HG03575 (cell line): ENCODE results near the gene HOXC11.

Experiments used
- ATAC-seq: cut with Tn5 transposase; IDR thresholded peaks from one replicate; pipeline ENCODE4 v1.9.1; 2021; ENCODE audit not compliant: unreplicated experiment, insufficient number of reproducible peaks, low FRiP score; ENCODE audit errors: extremely low read depth

HOXC11 gene

GRCh38 chr12:53991077-53991460 lies 18.1 kb downstream of the HOXC11 start:
- no peak for ATAC-seq

- no peak for ATAC-seq
Measured at GRCh38 chr12:53992377-53992889, 19.5 kb downstream of the HOXC11 start.

DNA sequence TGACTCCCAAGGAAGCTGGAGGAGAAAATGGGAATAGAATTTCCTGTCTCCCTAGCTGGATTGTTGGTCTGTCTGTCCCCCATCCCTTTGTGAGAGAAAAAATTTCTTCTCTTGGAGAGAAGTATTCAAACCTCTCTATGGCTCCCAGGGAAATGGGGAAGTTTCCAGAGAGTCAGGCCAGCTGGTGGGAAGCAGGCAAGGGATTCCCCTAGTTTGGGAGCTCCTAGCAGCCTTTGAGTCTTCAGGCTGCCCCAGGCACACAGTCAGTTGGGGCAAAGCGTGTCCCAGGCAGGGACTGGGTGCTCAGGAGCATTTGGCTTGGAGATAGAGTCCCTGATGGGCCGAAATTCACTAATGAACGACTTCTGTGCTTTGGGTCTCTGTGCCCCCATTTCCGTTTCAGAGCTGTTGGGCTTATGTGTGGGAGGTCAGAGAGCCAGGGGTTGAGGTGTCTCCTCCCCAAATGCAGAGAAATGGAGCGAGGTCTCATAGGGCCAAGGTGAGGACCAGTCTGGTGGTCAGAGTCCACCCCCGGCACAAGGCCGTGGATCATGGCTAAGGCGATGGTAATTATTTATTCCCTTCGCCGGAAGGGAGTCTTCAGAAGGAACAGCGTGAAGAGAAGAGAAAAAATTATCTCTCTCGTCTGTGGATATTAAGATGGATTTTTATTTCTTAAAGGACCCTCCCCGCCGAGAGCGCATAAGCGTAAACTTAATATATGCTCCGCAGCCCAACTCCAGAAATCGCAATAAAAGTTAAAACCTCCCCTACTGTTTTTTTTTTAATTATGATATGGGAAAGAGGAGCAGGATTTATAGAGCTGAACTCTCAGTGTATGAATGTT lies 20.5 kb downstream of the HOXC11 start:
- no peak for ATAC-seq

DNA sequence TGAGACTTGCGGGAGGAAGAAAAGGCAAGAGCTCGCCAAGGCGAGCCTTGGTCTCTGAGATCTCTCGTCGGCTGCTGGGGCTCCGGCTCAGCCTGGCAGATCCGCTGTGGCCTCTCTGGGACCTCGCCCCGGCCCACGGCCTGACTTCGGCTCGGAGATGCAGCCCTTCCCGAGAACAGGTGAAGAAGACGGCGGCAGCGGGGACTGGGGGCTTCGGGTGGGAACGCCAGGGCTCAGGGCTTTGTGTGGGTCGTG lies 21.0 kb downstream of the HOXC11 start:
- ATAC-seq = no peak

GRCh38 chr12:53994264-53995001 lies 21.5 kb downstream of the HOXC11 start:
- no peak for ATAC-seq

GRCh38 chr12:53995002-53995377 lies 22.1 kb downstream of the HOXC11 start:
- no peak for ATAC-seq

DNA sequence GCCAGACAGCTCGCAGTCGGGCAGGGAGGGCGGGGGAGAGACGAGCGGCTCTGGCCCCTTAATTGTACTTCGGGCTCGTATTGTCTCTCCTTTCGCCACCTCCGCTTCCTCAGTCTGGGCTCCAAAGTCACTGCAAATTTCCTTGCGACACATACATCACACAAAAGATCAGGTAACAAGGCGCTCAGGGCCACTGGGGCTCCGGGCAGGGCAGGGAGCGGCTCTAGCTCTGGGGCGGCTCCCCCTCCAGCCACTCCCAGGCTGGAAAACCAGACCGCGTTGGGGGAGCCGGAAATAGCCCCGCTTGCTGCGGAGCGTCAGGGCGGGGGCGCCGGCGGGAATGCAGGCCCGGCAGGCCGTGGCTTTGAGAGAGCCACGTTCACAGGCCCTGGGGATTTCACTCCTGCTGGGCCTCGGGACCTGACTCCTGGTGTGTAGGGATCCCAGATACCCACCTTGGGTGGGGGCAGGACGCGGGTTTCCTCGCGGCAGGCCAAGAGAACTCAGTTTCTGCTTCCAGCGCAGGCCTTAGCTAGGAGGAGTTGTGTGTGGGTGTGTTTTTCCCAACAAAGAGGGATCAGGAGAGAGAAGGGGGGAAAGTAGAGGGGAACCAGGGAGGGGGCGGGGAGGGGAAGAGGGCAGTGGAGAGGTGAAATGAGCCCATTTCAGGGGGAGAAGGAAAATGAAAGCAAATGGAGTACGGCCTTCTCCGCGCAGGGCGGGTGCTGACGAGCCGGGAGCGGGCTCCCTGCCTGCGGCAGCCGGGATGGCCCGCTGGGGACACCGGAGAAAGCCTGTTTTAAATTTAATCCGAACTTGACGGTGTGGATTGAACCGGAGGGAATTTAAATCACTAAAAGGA lies 22.7 kb downstream of the HOXC11 start:
- no peak for ATAC-seq

DNA sequence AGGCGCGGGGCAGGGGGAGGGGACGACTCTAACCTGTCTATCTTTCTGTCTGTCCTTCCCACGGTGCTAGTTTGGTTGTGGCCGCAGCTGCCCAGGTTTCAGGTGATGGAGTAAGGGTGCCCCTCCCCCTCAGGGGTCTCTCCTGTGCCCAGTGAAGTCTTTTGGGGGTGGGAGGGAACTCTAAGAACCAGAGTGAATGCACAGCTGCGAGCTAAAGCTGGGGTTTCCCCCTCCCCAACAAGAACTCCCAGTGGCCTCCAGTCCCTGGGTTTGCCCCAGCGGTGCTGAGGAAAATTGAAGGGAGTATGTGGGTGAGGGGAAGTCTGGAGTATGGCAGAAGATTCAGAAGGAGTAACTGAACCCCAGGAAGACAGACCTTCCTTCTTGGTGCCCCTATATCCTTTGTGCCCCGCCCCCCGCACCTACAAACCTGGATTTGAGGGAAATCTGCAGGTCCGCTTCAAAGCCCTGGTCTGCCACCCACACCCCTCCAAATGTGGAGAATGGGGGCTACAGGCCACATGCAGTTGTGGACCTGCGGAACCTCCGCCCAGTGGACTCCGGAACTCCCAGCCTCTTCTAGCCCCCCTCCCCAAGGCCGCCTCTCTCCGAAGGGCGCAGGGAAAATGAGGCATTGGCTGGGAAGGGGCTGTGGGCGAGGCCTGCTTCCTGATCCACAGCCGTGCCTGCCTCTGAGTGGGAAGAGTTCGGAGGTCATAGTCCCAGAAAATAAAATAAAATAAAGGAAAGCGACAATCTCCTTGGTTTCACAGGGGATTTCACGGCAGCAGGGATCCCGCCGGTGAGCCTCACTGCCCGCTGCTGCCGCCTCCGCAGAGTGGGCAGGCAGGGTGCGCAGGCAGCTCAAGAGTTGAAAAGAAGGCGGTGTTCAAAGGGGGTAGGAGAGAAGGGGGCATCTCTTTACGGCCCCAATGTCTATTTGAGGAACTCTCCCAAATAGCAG lies 23.6 kb downstream of the HOXC11 start:
- ATAC-seq = no peak

- no peak for ATAC-seq
Measured at GRCh38 chr12:53997204-53998109, 24.5 kb downstream of the HOXC11 start.

DNA sequence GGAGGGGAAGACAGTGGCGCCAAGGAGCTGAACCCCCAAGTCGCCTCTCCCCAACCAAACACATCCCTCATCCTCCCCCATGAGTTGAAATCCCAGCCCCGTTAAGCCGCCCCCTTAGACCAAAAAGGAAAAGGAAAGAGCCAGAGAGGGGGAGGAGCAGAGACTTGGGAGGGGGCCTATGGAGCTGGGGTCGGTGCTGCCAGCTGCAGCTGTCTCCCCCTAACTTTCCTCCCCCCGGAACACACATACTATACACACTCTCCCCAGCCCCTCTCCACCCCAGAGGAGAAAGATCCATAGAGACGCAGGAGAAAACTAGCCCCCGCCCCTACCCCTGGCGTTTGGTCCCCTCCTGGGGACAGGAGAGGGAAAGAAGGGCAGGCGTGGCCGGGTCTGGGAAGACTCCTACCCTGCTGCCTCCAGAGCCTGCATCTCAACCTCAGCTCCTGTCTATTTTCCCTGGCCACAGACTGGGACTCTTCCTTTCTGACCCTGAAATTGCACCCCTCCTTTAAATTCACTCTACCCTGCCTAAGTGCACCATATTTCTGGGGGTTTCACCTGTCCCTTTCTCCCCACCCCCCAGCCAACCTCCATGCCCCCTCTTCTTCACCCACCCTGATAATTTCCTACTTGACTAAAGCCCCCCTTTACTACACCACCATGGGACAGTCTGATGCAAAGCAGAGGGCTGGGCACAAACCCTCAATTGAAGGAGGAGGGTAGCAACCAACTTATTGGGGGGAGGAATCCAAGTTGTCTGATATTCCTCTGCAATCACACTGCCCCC lies 25.4 kb downstream of the HOXC11 start:
- ATAC-seq = no peak

GRCh38 chr12:53998900-53999236 lies 25.9 kb downstream of the HOXC11 start:
- ATAC-seq = no peak

GRCh38 chr12:53999559-54000115 lies 26.7 kb downstream of the HOXC11 start:
- ATAC-seq = no peak

GRCh38 chr12:54000116-54001114 lies 27.5 kb downstream of the HOXC11 start, which contains the start of gene HOXC9:
Gene HOXC9, plus strand, starts transcription at chr12:54000161. Its CDS starts 28 bp downstream, at chr12:54000189.
- ATAC-seq = no peak

- no peak for ATAC-seq
Measured at GRCh38 chr12:54001283-54002187, 28.6 kb downstream of the HOXC11 start.
